Measurements from ENCODE around the gene XYLT2.

The XYLT2 gene

GRCh38 chr17:50348522-50349242, 2.8 kb downstream of the XYLT2 start:
- DNase-seq (ENCODE audit: low read depth) = no peak

- no peak for DNase-seq (ENCODE audit: low read depth)
Measured at GRCh38 chr17:50349243-50349600, 3.3 kb downstream of the XYLT2 start.

GRCh38 chr17:50350733-50351132, 4.8 kb downstream of the XYLT2 start:
- DNase-seq (ENCODE audit: low read depth) = no peak

- DNase-seq (ENCODE audit: low read depth) = no peak
Measured at GRCh38 chr17:50352072-50352692, 6.3 kb downstream of the XYLT2 start.

- DNase-seq (ENCODE audit: low read depth) = no peak
Measured at GRCh38 chr17:50352693-50353599, 7.0 kb downstream of the XYLT2 start.

GRCh38 chr17:50353600-50354195, 7.8 kb downstream of the XYLT2 start:
- DNase-seq (ENCODE audit: low read depth) = no peak

DNA sequence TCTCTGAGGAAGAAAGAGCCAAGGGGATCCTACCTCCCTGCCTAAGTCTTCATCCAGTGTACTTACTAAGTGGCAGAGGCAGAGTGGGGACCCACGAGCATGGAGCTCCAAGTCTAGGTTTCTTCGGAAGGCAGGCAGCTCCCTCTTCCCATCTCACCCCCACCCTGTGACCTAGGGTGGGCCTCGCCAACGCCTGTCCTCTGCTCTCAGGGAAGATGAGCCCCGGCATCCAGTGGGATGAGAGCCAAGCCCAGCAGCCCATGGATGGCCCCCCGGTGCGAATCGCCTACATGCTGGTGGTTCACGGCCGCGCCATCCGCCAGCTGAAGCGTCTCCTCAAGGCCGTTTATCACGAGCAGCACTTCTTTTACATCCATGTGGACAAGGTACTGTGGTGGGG, 8.3 kb downstream of the XYLT2 start:
- no peak for DNase-seq (ENCODE audit: low read depth)

GRCh38 chr17:50354776-50355175, 8.8 kb downstream of the XYLT2 start:
- DNase-seq (ENCODE audit: low read depth) = no peak

DNA sequence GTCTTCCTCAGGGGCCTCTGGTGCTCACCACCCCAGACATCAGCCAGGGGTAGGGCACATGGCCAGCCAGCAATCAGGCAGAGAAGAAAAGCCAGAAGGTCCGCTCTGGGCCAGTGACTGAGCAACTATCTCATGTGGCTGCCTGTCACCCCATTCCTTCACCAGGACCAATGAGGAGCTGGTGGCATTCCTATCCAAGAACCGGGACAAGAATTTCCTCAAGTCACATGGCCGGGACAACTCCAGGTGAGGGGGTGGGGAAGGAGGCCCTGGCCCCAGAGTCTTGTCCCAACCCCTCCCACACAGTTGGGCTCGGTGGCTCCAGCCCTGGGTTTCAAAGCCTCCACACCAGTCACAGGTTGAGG, 9.4 kb downstream of the XYLT2 start:
- no peak for DNase-seq (ENCODE audit: low read depth)

DNA sequence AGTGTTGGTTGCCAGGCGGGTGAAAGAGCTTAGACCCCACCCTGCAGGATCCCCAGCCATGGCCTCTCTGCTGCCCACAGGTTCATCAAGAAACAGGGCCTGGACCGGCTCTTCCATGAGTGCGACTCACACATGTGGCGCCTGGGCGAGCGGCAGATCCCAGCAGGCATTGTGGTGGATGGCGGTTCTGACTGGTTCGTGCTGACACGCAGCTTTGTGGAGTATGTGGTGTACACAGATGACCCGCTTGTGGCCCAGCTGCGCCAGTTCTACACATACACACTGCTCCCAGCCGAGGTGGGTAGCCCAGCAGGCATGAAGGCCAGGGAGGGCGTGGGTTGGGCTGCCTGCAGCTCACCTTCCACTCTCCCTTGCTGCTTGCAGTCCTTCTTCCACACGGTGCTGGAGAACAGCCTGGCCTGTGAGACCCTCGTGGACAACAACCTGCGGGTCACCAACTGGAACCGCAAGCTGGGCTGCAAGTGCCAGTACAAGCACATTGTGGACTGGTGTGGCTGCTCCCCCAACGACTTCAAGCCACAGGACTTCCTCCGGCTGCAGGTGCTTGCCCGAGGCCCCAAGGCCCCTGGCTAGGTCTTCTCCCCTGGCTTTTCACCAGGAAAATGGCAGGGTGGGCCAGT, 9.9 kb downstream of the XYLT2 start:
- DNase-seq (ENCODE audit: low read depth) = no peak

DNA sequence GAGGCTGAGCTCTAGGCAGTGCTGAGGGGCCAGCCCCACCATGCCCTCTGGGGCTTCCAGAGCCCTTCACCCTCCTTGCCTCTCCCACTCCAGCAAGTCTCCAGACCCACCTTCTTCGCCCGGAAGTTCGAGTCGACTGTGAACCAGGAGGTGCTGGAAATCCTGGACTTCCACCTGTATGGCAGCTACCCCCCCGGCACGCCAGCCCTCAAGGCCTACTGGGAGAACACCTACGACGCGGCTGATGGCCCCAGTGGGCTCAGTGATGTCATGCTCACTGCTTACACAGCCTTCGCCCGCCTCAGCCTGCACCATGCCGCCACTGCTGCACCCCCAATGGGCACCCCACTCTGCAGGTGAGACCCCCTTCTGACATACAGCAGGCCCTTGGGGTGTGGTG, 10.5 kb downstream of the XYLT2 start:
- no peak for DNase-seq (ENCODE audit: low read depth)

GRCh38 chr17:50356892-50357510, 11.1 kb downstream of the XYLT2 start:
- DNase-seq (ENCODE audit: low read depth) = no peak

GRCh38 chr17:50358177-50358576, 12.3 kb downstream of the XYLT2 start:
- DNase-seq (ENCODE audit: low read depth) = no peak

GRCh38 chr17:50359005-50359699, 13.2 kb downstream of the XYLT2 start:
- no peak for DNase-seq (ENCODE audit: low read depth)

DNA sequence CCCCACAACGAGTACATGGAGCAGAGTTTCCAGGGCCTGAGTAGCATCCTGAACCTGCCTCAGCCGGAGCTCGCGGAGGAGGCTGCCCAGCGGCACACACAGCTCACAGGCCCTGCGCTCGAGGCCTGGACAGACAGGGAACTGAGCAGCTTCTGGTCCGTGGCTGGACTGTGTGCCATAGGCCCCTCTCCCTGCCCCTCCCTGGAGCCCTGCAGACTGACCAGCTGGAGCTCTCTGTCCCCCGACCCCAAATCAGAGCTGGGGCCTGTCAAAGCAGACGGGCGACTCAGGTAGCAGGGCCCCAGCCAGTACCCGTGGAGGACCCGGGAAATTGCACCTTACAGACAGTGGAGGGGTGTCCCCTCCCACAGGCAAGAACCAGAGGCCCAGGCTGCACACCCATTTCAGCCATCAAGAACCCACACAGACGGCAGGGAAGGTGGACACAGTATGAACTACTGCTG, 14.1 kb downstream of the XYLT2 start:
- no peak for DNase-seq (ENCODE audit: low read depth)

- DNase-seq (ENCODE audit: low read depth) = no peak
Measured at GRCh38 chr17:50360486-50361115, 14.7 kb downstream of the XYLT2 start.

DNA sequence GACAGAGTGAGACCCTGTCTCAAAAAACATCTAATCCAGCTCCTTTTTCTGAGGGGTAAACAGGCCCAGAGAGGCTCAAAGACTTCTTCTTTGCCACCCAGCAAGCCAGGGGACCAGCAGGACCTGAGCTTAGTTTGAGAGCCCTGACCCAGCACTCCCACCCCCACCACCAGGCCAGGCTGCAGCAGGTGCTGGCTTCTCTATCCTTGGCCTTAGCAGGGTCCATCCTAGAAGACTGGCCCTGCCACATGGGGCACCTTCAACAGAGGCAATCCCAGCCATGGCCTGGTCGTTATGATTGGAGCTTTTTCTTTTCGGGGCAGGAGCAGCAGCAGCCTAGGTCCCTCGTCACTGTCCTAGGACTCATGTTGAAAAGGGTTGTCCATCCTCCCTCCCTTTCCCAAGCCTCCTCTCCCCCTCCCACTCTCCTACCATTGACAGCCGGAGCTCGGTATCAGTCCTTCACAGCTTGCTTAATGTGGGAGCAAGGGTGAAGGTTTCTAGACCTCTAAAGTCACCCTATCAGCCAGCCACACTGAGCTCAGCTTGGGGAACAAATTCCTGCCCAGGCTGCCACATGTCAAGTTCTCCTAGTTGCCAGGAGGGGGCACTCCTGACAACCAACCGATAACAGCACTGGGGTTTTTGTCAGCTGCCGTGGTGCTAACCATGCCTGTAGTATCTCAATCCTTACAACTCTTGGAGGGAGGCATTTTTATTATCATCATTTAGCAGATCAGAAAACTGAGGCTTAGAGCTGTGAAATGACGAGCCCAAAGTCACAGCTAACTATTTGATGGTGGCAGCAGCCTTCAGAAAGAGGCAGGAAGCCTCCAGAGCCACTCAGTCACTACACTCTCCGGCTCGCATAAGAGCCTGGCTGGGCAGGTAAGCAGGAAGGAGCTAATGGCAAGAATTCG, 15.9 kb downstream of the XYLT2 start:
- peak; percentile 17 for DNase-seq (ENCODE audit: low read depth)

DNA sequence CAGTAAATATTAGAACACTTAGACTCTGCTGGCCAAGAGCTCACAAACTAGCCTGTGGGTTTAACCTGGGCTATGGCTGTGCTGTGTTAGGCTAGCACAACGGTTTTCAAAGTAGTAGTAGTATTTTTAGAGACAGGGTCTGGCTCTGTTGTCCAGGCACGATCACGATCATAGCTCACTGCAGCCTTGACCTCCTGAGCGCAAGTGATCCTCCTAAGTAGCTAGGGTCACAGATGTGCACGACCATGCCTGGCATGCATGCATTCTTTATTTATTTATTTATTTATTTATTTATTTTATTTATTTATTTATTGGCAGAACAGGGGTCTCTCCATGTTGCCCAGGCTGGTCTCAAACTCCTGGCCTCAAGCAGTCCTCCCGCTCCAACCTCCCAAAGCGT, 16.7 kb downstream of the XYLT2 start:
- no peak for DNase-seq (ENCODE audit: low read depth)

Measured in stimulated activated CD8-positive, alpha-beta memory T cell treated with anti-CD3 and anti-CD28 coated beads, Interleukin-7, amount 100 ng/mL, for 24 hours (primary cell).